Measurements from ENCODE around the gene RCN2. TPM values are rescaled to one million over a fixed set of nuclear protein-coding genes. Genes with fewer than 3 reads are reported as not detected.

The RCN2 gene
- total RNA-seq, 1 experiment from 2014 or later = 93.4 TPM

- Mint-ChIP-seq H3K27ac (ENCODE audit: unreplicated experiment) (no peak overlapping the region), H3K36me3 (ENCODE audit: insufficient read depth, unreplicated experiment) (no peaks in the 10 kb centered on the region), H3K4me3 (ENCODE audit: low read depth, unreplicated experiment) (no peak overlapping the region), H3K27me3 (ENCODE audit: unreplicated experiment) (peaks cover 43% of the 10 kb centered on the region), H3K9me3 (ENCODE audit: low read depth, unreplicated experiment) (no peaks in the 10 kb centered on the region), H3K4me1 (ENCODE audit: low read depth, unreplicated experiment) (peaks cover 17% of the 10 kb centered on the region)
- no peak for TF ChIP-seq CTCF (IDR thresholded peaks at IDR 0.05; ENCODE audit: unreplicated experiment)
- intact Hi-C loops (cut with micrococcal nuclease; ENCODE audit: unreplicated experiment) = no loop called here
- no peak for DNase-seq
- CTCF ChIA-PET = no interaction called here
- BruUV-seq (replicated peaks) = no TSS peak
Observed at GRCh38 chr15:76991048-76991447, 59.5 kb downstream of the RCN2 start.

GRCh38 chr15:76991741-76992645, 60.4 kb downstream of the RCN2 start:
- no TSS peak for BruUV-seq (replicated peaks)
- H3K4me1 Mint-ChIP-seq (ENCODE audit: low read depth, unreplicated experiment) = peaks cover 17% of the 10 kb centered on the region
- CTCF ChIA-PET = no interaction called here
- H3K27ac Mint-ChIP-seq (ENCODE audit: unreplicated experiment) = peak overlapping the region; percentile 42
- no peaks in the 10 kb centered on the region for H3K9me3 Mint-ChIP-seq (ENCODE audit: low read depth, unreplicated experiment)
- intact Hi-C loops (cut with micrococcal nuclease; ENCODE audit: unreplicated experiment) = no loop called here
- DNase-seq = no peak
- no peak for TF ChIP-seq CTCF (IDR thresholded peaks at IDR 0.05; ENCODE audit: unreplicated experiment)
- no peak overlapping the region for H3K4me3 Mint-ChIP-seq (ENCODE audit: low read depth, unreplicated experiment)
- H3K36me3 Mint-ChIP-seq (ENCODE audit: insufficient read depth, unreplicated experiment) = no peaks in the 10 kb centered on the region
- peaks cover 43% of the 10 kb centered on the region for H3K27me3 Mint-ChIP-seq (ENCODE audit: unreplicated experiment)

GRCh38 chr15:76993114-76993725, 61.7 kb downstream of the RCN2 start:
- DNase-seq = no peak
- Mint-ChIP-seq H3K36me3 (ENCODE audit: insufficient read depth, unreplicated experiment) (no peaks in the 10 kb centered on the region), H3K4me1 (ENCODE audit: low read depth, unreplicated experiment) (peaks cover 17% of the 10 kb centered on the region), H3K27ac (ENCODE audit: unreplicated experiment) (no peak overlapping the region), H3K4me3 (ENCODE audit: low read depth, unreplicated experiment) (no peak overlapping the region), H3K27me3 (ENCODE audit: unreplicated experiment) (peaks cover 43% of the 10 kb centered on the region), H3K9me3 (ENCODE audit: low read depth, unreplicated experiment) (no peaks in the 10 kb centered on the region)
- TF ChIP-seq CTCF (IDR thresholded peaks at IDR 0.05; ENCODE audit: unreplicated experiment) = no peak
- CTCF ChIA-PET = interaction anchor here (1.2 kb wide), 1 partner anchor 10 kb away, joined by 3 read pairs; no protein-coding TSS in a partner anchor
- no TSS peak for BruUV-seq (replicated peaks)
- intact Hi-C loops (cut with micrococcal nuclease; ENCODE audit: unreplicated experiment) = no loop called here

- TF ChIP-seq CTCF (IDR thresholded peaks at IDR 0.05; ENCODE audit: unreplicated experiment) = no peak
- Mint-ChIP-seq H3K4me1 (ENCODE audit: low read depth, unreplicated experiment) (peaks cover 17% of the 10 kb centered on the region), H3K27me3 (ENCODE audit: unreplicated experiment) (peaks cover 43% of the 10 kb centered on the region), H3K9me3 (ENCODE audit: low read depth, unreplicated experiment) (no peaks in the 10 kb centered on the region), H3K36me3 (ENCODE audit: insufficient read depth, unreplicated experiment) (no peaks in the 10 kb centered on the region), H3K27ac (ENCODE audit: unreplicated experiment) (no peak overlapping the region), H3K4me3 (ENCODE audit: low read depth, unreplicated experiment) (no peak overlapping the region)
- CTCF ChIA-PET = interaction anchor here (0.5 to 1.2 kb wide), 3 partner anchors 10 to 753 kb away, joined by 3 to 6 read pairs (median 3); no protein-coding TSS in a partner anchor
- DNase-seq = peak; percentile 55
- intact Hi-C loops (cut with micrococcal nuclease; ENCODE audit: unreplicated experiment) = no loop called here
- BruUV-seq (replicated peaks) = no TSS peak
Observed at GRCh38 chr15:76994001-76994400, 62.5 kb downstream of the RCN2 start.
